ENCODE results near the gene TMEM129. TPM values are rescaled to one million over a fixed set of nuclear protein-coding genes. Genes with fewer than 3 reads are reported as not detected.

TMEM129 gene
- total RNA-seq, 3 donors from 2014 or later: 40.5 to 47.3 (median 41.6) TPM

DNA sequence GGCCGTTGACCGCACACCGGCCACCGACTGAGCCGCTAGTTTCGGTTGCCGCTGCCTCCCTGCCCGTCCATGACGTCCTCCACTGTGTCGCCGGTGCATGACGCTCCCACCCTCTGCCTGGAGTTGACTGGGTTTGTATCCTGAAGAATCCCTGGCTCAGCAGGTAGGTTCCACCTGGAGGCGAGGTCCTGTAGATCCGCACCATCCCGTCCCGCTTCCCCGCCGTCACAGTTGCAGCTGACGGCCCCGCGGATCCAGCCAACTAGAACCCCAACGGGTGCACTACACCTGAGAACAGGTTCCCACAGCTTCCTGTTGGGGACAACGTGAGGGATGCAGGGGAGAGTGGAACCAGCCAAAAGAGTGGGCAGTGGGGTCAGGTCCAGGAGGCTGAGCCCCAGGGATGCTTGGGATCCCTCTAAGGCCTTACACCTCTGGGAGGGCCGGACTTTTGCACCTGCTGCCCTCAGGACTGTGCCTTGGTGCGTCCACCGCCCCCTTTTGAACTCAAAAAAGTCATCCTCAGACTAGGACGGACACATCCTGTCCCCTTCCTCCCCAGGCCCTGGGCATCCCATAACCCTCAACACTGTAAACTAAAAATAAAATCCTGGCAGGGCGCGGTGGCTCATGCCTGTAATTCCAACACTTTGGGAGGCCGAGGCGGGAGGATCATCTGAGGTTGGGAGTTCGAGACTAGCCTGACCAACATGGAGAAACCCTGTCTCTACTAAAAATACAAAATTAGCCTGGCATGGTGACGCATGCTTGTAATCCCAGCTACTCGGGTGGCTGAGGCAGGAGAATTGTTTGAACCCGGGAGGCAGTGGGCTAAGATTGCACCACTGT is 7.9 kb downstream of the TMEM129 start:
- intact Hi-C loops (cut with DNase I; ENCODE audit: low total_unique reads): no loop called here
- no peak for DNase-seq (ENCODE audit: low spot score in 2 of 2)
- Histone ChIP-seq H3K27me3 (no peaks in the 10 kb centered on the region), H3K4me1 (peaks cover 5 to 7% of the 10 kb centered on the region in 2 donors), H3K4me3 (peak overlapping the region; percentile 82 to 91 (median 89)), H3K36me3 (no peaks in the 10 kb centered on the region), H3K27ac (peak overlapping the region; percentile 99), H3K9me3 (no peaks in the 10 kb centered on the region)
- TF ChIP-seq POLR2AphosphoS5 (IDR thresholded peaks at IDR 0.05) (no peak), POLR2A (IDR thresholded peaks at IDR 0.05) (no peak)
- TF ChIP-seq, protein P1, sequence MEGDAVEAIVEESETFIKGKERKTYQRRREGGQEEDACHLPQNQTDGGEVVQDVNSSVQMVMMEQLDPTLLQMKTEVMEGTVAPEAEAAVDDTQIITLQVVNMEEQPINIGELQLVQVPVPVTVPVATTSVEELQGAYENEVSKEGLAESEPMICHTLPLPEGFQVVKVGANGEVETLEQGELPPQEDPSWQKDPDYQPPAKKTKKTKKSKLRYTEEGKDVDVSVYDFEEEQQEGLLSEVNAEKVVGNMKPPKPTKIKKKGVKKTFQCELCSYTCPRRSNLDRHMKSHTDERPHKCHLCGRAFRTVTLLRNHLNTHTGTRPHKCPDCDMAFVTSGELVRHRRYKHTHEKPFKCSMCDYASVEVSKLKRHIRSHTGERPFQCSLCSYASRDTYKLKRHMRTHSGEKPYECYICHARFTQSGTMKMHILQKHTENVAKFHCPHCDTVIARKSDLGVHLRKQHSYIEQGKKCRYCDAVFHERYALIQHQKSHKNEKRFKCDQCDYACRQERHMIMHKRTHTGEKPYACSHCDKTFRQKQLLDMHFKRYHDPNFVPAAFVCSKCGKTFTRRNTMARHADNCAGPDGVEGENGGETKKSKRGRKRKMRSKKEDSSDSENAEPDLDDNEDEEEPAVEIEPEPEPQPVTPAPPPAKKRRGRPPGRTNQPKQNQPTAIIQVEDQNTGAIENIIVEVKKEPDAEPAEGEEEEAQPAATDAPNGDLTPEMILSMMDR (IDR thresholded peaks at IDR 0.05): no peak

DNA sequence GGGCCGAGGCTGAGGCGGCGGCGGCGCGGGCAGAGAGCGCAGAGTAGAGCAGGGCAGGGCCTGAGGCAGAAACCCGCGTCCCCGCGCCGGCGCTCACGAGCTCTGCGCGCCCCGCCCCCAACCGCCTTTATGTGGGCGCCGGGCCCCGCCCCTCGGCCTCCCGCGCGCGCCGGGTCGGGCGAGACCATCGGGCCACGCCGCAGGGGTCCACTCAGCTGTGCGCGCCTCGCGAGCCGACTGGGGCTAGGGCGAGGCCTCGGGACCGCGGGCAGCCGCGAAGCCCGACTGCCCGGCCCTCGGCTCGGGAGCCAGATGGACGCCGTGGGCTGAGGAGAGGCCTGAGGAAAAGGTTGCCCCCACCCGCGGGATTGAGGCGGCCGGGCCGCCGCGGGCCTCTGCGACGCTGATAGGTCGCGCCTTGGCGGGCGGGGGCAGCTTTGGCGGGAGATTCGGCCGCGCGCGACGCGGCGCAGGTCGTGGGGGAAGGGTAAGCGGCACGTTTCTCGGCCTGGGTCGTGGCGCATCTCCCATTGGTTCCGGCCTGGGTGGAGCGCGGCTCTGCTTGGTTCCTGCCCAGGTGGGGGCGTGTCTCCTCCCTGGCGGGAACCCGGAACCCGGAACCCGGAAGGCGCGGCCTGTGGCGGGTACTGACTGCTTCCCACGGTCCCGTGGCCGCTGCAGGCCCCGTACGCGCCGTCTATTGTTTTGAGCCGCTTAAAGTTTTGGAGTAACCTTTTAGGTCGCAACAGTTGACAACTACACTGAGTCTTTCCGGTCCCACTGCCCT is 8.7 kb downstream of the TMEM129 start, which contains the start of gene SLBP:
SLBP (minus strand) TSS at position 104 of the 787 bp plus-strand sequence. CDS start 131 bp downstream, outside the sequence.
- Histone ChIP-seq H3K27me3 (no peaks in the 10 kb centered on the region), H3K27ac (peak within 1 kb of the TSS; percentile 99), H3K4me3 (peak within 1 kb of the TSS; percentile 82 to 91 (median 89)), H3K36me3 (no peaks in the 10 kb centered on the region), H3K4me1 (peaks cover 5 to 7% of the 10 kb centered on the region in 2 donors), H3K9me3 (no peaks in the 10 kb centered on the region)
- intact Hi-C loops (cut with DNase I; ENCODE audit: low total_unique reads): no loop called here
- peak; percentile 96 to 98 for DNase-seq (ENCODE audit: low spot score in 2 of 2)
- TF ChIP-seq POLR2AphosphoS5 (IDR thresholded peaks at IDR 0.05): peak; percentile 67 to 80 (median 70)
- TF ChIP-seq, protein P1 (IDR thresholded peaks at IDR 0.05): peak in 1 of 3 donors; percentile 15
- TF ChIP-seq POLR2A (IDR thresholded peaks at IDR 0.05): peak; percentile 5

DNA sequence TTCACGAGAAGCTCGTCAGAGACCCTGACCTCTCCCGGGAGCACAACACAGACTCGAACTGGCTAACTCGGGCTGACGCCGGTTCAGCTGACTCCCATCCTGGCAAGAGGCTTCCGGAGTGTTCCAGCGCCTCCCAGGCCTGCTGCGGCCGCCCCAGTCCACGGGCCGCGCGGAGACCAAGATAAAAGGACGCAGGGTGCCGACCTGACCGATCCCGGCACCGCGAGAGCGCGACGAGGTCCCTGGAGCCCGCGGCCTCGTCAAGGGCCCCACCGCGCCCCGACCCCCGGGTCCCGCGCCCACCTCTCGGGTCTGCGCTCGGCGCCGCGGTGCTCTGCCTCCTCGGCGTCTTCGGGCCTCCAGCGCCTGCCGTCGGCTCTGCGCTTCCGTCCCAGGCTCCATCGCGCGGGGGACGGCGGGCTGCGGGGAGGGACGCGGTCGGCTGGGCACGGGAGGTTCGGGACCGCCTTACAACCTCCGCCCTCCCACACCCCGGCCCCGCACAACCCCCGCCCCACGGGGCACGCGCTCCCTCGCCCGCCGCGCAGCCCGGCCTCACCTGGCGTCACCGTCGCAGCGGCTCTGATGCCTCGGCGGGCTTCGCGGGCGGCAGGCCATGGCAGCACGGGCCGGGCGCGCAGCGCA is 9.4 kb downstream of the TMEM129 start:
- intact Hi-C loops (cut with DNase I; ENCODE audit: low total_unique reads): no loop called here
- Histone ChIP-seq H3K27me3 (no peaks in the 10 kb centered on the region), H3K27ac (peak overlapping the region; percentile 99), H3K36me3 (no peaks in the 10 kb centered on the region), H3K4me1 (peaks cover 5 to 7% of the 10 kb centered on the region in 2 donors), H3K4me3 (peak overlapping the region; percentile 82 to 91 (median 89)), H3K9me3 (no peaks in the 10 kb centered on the region)
- TF ChIP-seq POLR2A (IDR thresholded peaks at IDR 0.05) (no peak), POLR2AphosphoS5 (IDR thresholded peaks at IDR 0.05) (peak in 1 of 3 donors; percentile 26)
- TF ChIP-seq, protein P1 (IDR thresholded peaks at IDR 0.05): no peak
- no peak for DNase-seq (ENCODE audit: low spot score in 2 of 2)

DNA sequence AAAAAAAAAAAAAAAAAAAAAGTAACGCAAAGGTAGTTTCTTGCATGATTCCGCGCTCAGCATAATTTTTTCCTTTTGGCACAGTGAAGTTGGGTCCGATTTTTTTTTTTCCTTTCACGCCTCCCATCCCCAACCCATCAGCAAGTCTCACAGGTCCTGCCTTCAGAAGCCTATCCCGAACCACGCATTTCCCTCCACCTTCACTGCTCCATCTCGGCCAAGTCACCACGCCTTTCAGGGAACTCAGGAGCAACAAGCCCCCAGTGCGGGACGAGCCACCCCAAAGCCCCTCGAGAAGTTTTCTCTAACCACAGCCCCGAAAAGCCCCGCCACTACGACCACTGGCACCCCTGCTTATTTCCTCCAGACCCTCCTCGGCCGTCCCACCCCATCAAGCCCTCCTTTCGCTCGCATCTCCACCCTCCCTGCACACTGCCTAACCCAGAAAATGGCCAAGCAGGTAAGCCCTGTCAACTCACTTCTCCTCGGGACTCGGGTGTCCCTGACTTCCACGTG is 10.0 kb downstream of the TMEM129 start:
- H3K9me3 ChIP-seq: no peaks in the 10 kb centered on the region
- peak overlapping the region; percentile 99 for H3K27ac ChIP-seq
- no peaks in the 10 kb centered on the region for H3K27me3 ChIP-seq
- intact Hi-C loops (cut with DNase I; ENCODE audit: low total_unique reads): no loop called here
- peaks cover 5 to 7% of the 10 kb centered on the region in 2 donors for H3K4me1 ChIP-seq
- TF ChIP-seq, protein P1 (IDR thresholded peaks at IDR 0.05): no peak
- TF ChIP-seq POLR2A (IDR thresholded peaks at IDR 0.05) (no peak), POLR2AphosphoS5 (IDR thresholded peaks at IDR 0.05) (no peak)
- H3K4me3 ChIP-seq: peak overlapping the region; percentile 82 to 91 (median 89)
- H3K36me3 ChIP-seq: no peaks in the 10 kb centered on the region
- DNase-seq (ENCODE audit: low spot score in 2 of 2): no peak

Measured in breast epithelium (tissue), 4 donors.